ENCODE results near the gene TEX19. TPM values are rescaled to one million over a fixed set of nuclear protein-coding genes. Genes with fewer than 3 reads are reported as not detected.

Gene TEX19
- total and polyA plus RNA-seq, 2 of the 4 experiments (the other 2 are of a cell fraction), result under 0.01 to 0.03 TPM

DNA sequence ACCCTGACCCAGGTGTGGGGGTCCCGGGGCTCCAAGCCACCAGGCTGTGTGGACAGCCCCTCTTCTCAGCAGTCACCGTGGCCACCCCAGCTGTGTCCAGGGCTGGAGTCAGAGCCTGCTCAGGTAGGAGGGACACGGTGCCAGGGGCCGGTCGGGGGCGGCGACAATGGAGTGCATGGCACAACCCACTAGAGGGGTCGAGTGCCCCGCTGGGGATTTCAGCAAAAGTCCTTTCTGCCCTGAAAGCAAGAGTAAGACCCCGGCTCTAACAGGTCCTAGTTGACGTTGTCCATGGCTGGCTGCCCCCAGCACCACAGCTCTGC is 23.8 kb downstream of the TEX19 start:
- H3K9me3 ChIP-seq (ENCODE audit: control insufficient read depth, insufficient read depth, low read length), result no peaks in the 10 kb centered on the region
- H4K8ac ChIP-seq (ENCODE audit: low read depth in 2 of 2, low read length in 2 of 2), result no peak overlapping the region
- no peak overlapping the region for H2AK5ac ChIP-seq (ENCODE audit: low read depth, low read length)
- in situ Hi-C loops (cut with MboI; ENCODE audit: low sequenced_read_pairs), result no loop called here
- WGBS, 2 experiments (ENCODE audit: extremely low coverage in 2 of 2, insufficient read length in 1 of 2), result 87% methylated on average over 10 of the region's 11 CpGs; no CpG with 5 or more reads in 1 of the 2 experiments
- H3K9me1 ChIP-seq (ENCODE audit: insufficient read depth, low read length), result peaks cover 4% of the 10 kb centered on the region; the same call in 1 of the 2 replicates
- no peak overlapping the region for H4K5ac ChIP-seq (ENCODE audit: low read depth, low read length)
- ATAC-seq (ENCODE audit: low read depth) (no peak), DNase-seq (no peak)
- H3K18ac ChIP-seq (ENCODE audit: low read depth, low read length), result no peak overlapping the region
- no peaks in the 10 kb centered on the region; the same call in 1 of the 2 replicates for H4K20me1 ChIP-seq (ENCODE audit: insufficient read depth, low read length)
- H3K9ac ChIP-seq (ENCODE audit: low read depth, low read length), result no peak overlapping the region
- no peak overlapping the region for H2AK9ac ChIP-seq (replicated peaks; ENCODE audit: low read depth, low read length, poor library complexity)
- ChIA-PET CTCF (no interaction called here), POLR2A (ENCODE audit: unreplicated experiment) (no interaction called here)
- no peak overlapping the region for H3K56ac ChIP-seq (ENCODE audit: extremely low read depth, insufficient read depth, low read length)
- no peak overlapping the region for H3K4me2 ChIP-seq (ENCODE audit: low read depth, low read length)
- no peak overlapping the region for H3K23ac ChIP-seq (ENCODE audit: low read depth, low read length)
- TF ChIP-seq POLR2A (IDR thresholded peaks at IDR 0.05; ENCODE audit: low read depth, low read length) (no peak), RAD21 (IDR thresholded peaks at IDR 0.05; ENCODE audit: low read length) (no peak), MXI1 (IDR thresholded peaks at IDR 0.05; ENCODE audit: borderline replicate concordance, low read depth, low read length) (no peak), BHLHE40 (IDR thresholded peaks at IDR 0.05; ENCODE audit: low read depth, low read length) (no peak), FOS (IDR thresholded peaks at IDR 0.05; ENCODE audit: low read depth, low read length) (no peak), CHD1 (IDR thresholded peaks at IDR 0.05; ENCODE audit: low read depth, low read length) (no peak), MAZ (IDR thresholded peaks at IDR 0.05; ENCODE audit: borderline replicate concordance, low read depth, low read length) (no peak), RFX5 (IDR thresholded peaks at IDR 0.05; ENCODE audit: low read depth, low read length) (no peak), CEBPB (IDR thresholded peaks at IDR 0.05; ENCODE audit: low read depth, low read length) (no peak)
- TF ChIP-seq, protein P1, sequence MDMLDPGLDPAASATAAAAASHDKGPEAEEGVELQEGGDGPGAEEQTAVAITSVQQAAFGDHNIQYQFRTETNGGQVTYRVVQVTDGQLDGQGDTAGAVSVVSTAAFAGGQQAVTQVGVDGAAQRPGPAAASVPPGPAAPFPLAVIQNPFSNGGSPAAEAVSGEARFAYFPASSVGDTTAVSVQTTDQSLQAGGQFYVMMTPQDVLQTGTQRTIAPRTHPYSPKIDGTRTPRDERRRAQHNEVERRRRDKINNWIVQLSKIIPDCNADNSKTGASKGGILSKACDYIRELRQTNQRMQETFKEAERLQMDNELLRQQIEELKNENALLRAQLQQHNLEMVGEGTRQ (IDR thresholded peaks at IDR 0.05; ENCODE audit: low read depth, low read length), result no peak
- TF ChIP-seq, protein P2, sequence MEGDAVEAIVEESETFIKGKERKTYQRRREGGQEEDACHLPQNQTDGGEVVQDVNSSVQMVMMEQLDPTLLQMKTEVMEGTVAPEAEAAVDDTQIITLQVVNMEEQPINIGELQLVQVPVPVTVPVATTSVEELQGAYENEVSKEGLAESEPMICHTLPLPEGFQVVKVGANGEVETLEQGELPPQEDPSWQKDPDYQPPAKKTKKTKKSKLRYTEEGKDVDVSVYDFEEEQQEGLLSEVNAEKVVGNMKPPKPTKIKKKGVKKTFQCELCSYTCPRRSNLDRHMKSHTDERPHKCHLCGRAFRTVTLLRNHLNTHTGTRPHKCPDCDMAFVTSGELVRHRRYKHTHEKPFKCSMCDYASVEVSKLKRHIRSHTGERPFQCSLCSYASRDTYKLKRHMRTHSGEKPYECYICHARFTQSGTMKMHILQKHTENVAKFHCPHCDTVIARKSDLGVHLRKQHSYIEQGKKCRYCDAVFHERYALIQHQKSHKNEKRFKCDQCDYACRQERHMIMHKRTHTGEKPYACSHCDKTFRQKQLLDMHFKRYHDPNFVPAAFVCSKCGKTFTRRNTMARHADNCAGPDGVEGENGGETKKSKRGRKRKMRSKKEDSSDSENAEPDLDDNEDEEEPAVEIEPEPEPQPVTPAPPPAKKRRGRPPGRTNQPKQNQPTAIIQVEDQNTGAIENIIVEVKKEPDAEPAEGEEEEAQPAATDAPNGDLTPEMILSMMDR (conservative IDR thresholded peaks at IDR 0.05; ENCODE audit: low read depth, low read length), result no peak
- TF ChIP-seq, protein P3, sequence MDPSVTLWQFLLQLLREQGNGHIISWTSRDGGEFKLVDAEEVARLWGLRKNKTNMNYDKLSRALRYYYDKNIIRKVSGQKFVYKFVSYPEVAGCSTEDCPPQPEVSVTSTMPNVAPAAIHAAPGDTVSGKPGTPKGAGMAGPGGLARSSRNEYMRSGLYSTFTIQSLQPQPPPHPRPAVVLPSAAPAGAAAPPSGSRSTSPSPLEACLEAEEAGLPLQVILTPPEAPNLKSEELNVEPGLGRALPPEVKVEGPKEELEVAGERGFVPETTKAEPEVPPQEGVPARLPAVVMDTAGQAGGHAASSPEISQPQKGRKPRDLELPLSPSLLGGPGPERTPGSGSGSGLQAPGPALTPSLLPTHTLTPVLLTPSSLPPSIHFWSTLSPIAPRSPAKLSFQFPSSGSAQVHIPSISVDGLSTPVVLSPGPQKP (IDR thresholded peaks at IDR 0.05; ENCODE audit: borderline replicate concordance, low read depth, low read length), result no peak
- peaks cover 4% of the 10 kb centered on the region for H3K4me1 ChIP-seq (ENCODE audit: control insufficient read depth, insufficient read depth, low read length)
- H2BK5ac ChIP-seq (ENCODE audit: low read depth, low read length, poor library complexity, severe bottlenecking), result no peak overlapping the region
- H3K36me3 ChIP-seq (ENCODE audit: control insufficient read depth, insufficient read depth, low read length), result no peaks in the 10 kb centered on the region
- H2BK15ac ChIP-seq (ENCODE audit: low read depth, low read length), result no peak overlapping the region
- no peaks in the 10 kb centered on the region for H3K79me1 ChIP-seq (ENCODE audit: low read depth in 1 of 2, low read length in 2 of 2)
- H3K14ac ChIP-seq (replicated peaks; ENCODE audit: low read depth, low read length), result no peak overlapping the region
- no peak overlapping the region for H4K91ac ChIP-seq (ENCODE audit: insufficient read depth, low read depth, low read length)
- peaks cover 56% of the 10 kb centered on the region for H3K27me3 ChIP-seq (ENCODE audit: control insufficient read depth, insufficient read depth, low read length)
- H2BK20ac ChIP-seq (ENCODE audit: low read depth, low read length), result no peak overlapping the region
- intact Hi-C loops (cut with micrococcal nuclease), result no loop called here
- dilution Hi-C loops (cut with HindIII; ENCODE audit: low sequenced_read_pairs, unreplicated experiment), result no loop called here
- no TSS peak for BruUV-seq (replicated peaks)
- H3K4ac ChIP-seq (ENCODE audit: low read depth, low read length), result no peak overlapping the region
- H2BK120ac ChIP-seq (ENCODE audit: low read depth, low read length), result no peak overlapping the region
- no peak overlapping the region for H3K4me3 ChIP-seq (ENCODE audit: insufficient read depth, low read depth, low read length)
- H2AFZ ChIP-seq (replicated peaks; ENCODE audit: low read length, poor library complexity), result no peak overlapping the region
- no peak overlapping the region for H3K27ac ChIP-seq (ENCODE audit: insufficient read depth, low read length)

Measured in IMR-90 (cell line).